ENCODE data around the gene ADPGK. TPM values are rescaled to one million over a fixed set of nuclear protein-coding genes. Genes with fewer than 3 reads are reported as not detected.
A peak's percentile ranks its signal among the peaks of the same experiment; 100 is the strongest.

Gene ADPGK
- total and polyA plus RNA-seq, 7 donors = 10.2 to 41.1 (median 25.2) TPM

- no peaks in the 10 kb centered on the region for H3K27me3 ChIP-seq
- H3K27ac ChIP-seq = no peak overlapping the region
- no peak for TF ChIP-seq EP300 (IDR thresholded peaks at IDR 0.05)
- intact Hi-C loops (cut with DNase I) = loop anchor here (2.0 to 5.0 kb wide), 2 partner anchors 283 to 474 kb away; no protein-coding TSS in a partner anchor
- WGBS, 2 donors = 80 to 81% methylated on average over 6 of the region's 6 CpGs
- no peak overlapping the region for H3K4me3 ChIP-seq
- no peaks in the 10 kb centered on the region for H3K36me3 ChIP-seq
- no peak for DNase-seq
- H3K9me3 ChIP-seq = no peaks in the 10 kb centered on the region
- H3K4me1 ChIP-seq = peaks cover 0 to 12% (median 8%) of the 10 kb centered on the region in 4 donors
Measured at GRCh38 chr15:72797834-72798233, 14.3 kb upstream of the ADPGK start.

DNA sequence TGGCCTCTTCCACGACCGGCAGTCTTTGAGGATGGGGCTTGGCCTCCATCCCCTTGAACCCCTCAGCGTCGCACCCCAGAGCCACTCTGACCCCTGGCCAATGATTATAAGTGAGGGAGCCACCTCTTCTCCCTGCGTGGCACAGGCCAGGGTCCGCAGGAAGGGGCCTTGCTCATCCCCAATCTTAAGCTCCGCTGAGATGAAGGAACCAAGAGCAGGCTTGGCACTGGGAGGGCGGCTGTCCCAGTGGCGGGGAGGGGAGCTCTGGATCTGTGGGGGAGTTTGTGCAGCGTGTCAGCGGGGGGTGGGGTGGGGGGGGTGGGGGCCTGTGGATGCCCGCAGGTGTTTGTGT lies 13.8 kb upstream of the ADPGK start:
- intact Hi-C loops (cut with DNase I) = loop anchor here (2.0 to 5.0 kb wide), 2 partner anchors 283 to 475 kb away; no protein-coding TSS in a partner anchor
- Histone ChIP-seq H3K36me3 (no peaks in the 10 kb centered on the region), H3K27ac (peak overlapping the region in 1 of 4 donors; percentile 27), H3K4me1 (peaks cover 0 to 12% (median 8%) of the 10 kb centered on the region in 4 donors), H3K4me3 (peak overlapping the region; percentile 26 to 55 (median 47)), H3K27me3 (no peaks in the 10 kb centered on the region), H3K9me3 (no peaks in the 10 kb centered on the region)
- TF ChIP-seq POLR2A (IDR thresholded peaks at IDR 0.05) = no peak
- no peak for TF ChIP-seq CTCF (IDR thresholded peaks at IDR 0.05)
- no peak for TF ChIP-seq POLR2AphosphoS5 (IDR thresholded peaks at IDR 0.05)
- no peak for TF ChIP-seq EP300 (IDR thresholded peaks at IDR 0.05)
- WGBS, 2 donors = 10 to 17% methylated on average over 12 of the region's 12 CpGs
- DNase-seq = no peak

GRCh38 chr15:72796515-72797337 lies 13.2 kb upstream of the ADPGK start:
- Histone ChIP-seq H3K4me3 (peak overlapping the region; percentile 26 to 55 (median 47)), H3K27me3 (no peaks in the 10 kb centered on the region), H3K4me1 (peaks cover 0 to 12% (median 8%) of the 10 kb centered on the region in 4 donors), H3K36me3 (no peaks in the 10 kb centered on the region), H3K9me3 (no peaks in the 10 kb centered on the region), H3K27ac (peak overlapping the region in 1 of 4 donors; percentile 27)
- 3 to 8% methylated on average over 72 of the region's 72 CpGs for WGBS, 2 donors
- no peak for DNase-seq
- intact Hi-C loops (cut with DNase I) = loop anchor here (2.0 to 5.0 kb wide), 2 partner anchors 284 to 476 kb away; no protein-coding TSS in a partner anchor
- TF ChIP-seq POLR2AphosphoS5 (IDR thresholded peaks at IDR 0.05) (no peak), CTCF (IDR thresholded peaks at IDR 0.05) (peak in 2 of 4 experiments; percentile 23 to 77)

DNA sequence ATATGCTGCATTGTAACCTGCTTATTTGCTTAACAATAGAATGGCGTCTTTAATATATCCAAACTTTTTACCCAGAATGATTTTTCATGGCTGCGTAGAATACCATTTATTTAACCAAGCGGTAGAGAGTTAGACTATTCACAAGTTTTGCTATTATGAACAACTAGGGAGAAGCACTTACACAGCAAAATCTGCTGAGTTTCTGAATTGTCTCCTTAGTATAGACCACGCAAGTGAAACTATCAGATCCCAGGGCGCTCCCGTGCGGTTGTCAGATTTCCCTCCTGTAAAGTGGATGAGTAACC lies 12.6 kb upstream of the ADPGK start:
- DNase-seq = no peak
- no peaks in the 10 kb centered on the region for H3K9me3 ChIP-seq
- no peaks in the 10 kb centered on the region for H3K27me3 ChIP-seq
- intact Hi-C loops (cut with DNase I) = loop anchor here (2.0 to 5.0 kb wide), 2 partner anchors 285 to 476 kb away; no protein-coding TSS in a partner anchor
- H3K4me3 ChIP-seq = peak overlapping the region in 3 of 4 donors; percentile 39 to 55 (median 55)
- no peak for TF ChIP-seq CTCF (IDR thresholded peaks at IDR 0.05)
- no peak for TF ChIP-seq EP300 (IDR thresholded peaks at IDR 0.05)
- TF ChIP-seq POLR2AphosphoS5 (IDR thresholded peaks at IDR 0.05) = no peak
- TF ChIP-seq POLR2A (IDR thresholded peaks at IDR 0.05) = no peak
- H3K4me1 ChIP-seq = peaks cover 0 to 12% (median 8%) of the 10 kb centered on the region in 4 donors
- H3K27ac ChIP-seq = no peak overlapping the region
- 56 to 63% methylated on average over 7 of the region's 7 CpGs for WGBS, 2 donors
- H3K36me3 ChIP-seq = no peaks in the 10 kb centered on the region

GRCh38 chr15:72793766-72794660 lies 10.5 kb upstream of the ADPGK start:
- no peak overlapping the region for H3K4me3 ChIP-seq

More at GRCh38 chr15:72793766-72794660, 10.5 kb upstream of the ADPGK start:
- 74 to 81% methylated on average over 7 of the region's 7 CpGs for WGBS, 2 donors
- no peak for DNase-seq
- no peak overlapping the region for H3K27ac ChIP-seq
- no peak for TF ChIP-seq CTCF (IDR thresholded peaks at IDR 0.05)
- no peak for TF ChIP-seq POLR2A (IDR thresholded peaks at IDR 0.05)
- TF ChIP-seq POLR2AphosphoS5 (IDR thresholded peaks at IDR 0.05) = no peak
- TF ChIP-seq EP300 (IDR thresholded peaks at IDR 0.05) = no peak
- H3K9me3 ChIP-seq = no peaks in the 10 kb centered on the region
- H3K4me1 ChIP-seq = peaks cover 0 to 12% (median 8%) of the 10 kb centered on the region in 4 donors
- no peaks in the 10 kb centered on the region for H3K27me3 ChIP-seq
- intact Hi-C loops (cut with DNase I) = no loop called here
- H3K36me3 ChIP-seq = no peaks in the 10 kb centered on the region
